CD4-positive, alpha-beta memory T cell (primary cell): ENCODE measurements around the gene DIPK1B. TPM values are rescaled to one million over a fixed set of nuclear protein-coding genes. Genes with fewer than 3 reads are reported as not detected.
"Not testable (repeated sequence)": the region's sequence is repeated elsewhere in the genome, so short reads cannot be mapped to it uniquely, and the experiment has no call there.

ENCODE experiments used
- CTCF ChIA-PET: fragments of 350-600 bp; sonication (Branson Sonifier 250); formaldehyde crosslinking; loops from one replicate; lab custom pipeline; 2021; ENCODE audit warnings: inconsistent platforms; ENCODE audit not compliant: partially characterized antibody; lab: Charles Lee
- POLR2A ChIA-PET: fragments of 350-600 bp; sonication (Branson Sonifier 250); formaldehyde crosslinking; loops from one replicate; lab custom pipeline; 2021; ENCODE audit not compliant: partially characterized antibody; lab: Charles Lee
- DNase-seq, 5 donors: peaks; one replicate each; pipeline versions ENCODE4 v3.0.0 to v3.0.0-alpha.2; 2020 to 2022; ENCODE audit warnings: mixed read lengths in 1 of 5
- H3K27ac ChIP-seq: one replicate; pipeline ENCODE4 v1.7.0; 2013; ENCODE audit warnings: low read depth, low read length
- H3K27me3 ChIP-seq: 2 replicates; pipeline ENCODE4 v1.7.0; 2013; ENCODE audit warnings: mild to moderate bottlenecking, low read length, moderate library complexity; ENCODE audit not compliant: insufficient read depth
- H3K36me3 ChIP-seq: 2 replicates; pipeline ENCODE4 v1.7.0; 2013; ENCODE audit warnings: mild to moderate bottlenecking, low read length, moderate library complexity; ENCODE audit not compliant: insufficient read depth
- H3K4me1 ChIP-seq: 2 replicates; pipeline ENCODE4 v1.7.0; 2013; ENCODE audit warnings: mild to moderate bottlenecking, low read length, moderate library complexity; ENCODE audit not compliant: insufficient read depth
- H3K4me3 ChIP-seq, 2 donors: one replicate each; pipeline ENCODE4 v1.7.0; 2013; ENCODE audit warnings: low read length in 2 of 2, mild to moderate bottlenecking in 1 of 2
- H3K9me3 ChIP-seq, 2 donors: one replicate each; pipeline ENCODE4 v1.7.0; 2013; ENCODE audit warnings: low read length in 2 of 2, control low read depth in 1 of 2; ENCODE audit not compliant: control insufficient read depth in 1 of 2
- H3K27ac Mint-ChIP-seq, 7 donors: one replicate each; pipeline ENCODE4 v1.8.0; 2020 to 2021; ENCODE audit warnings: mixed read lengths in 7 of 7, mild to moderate bottlenecking in 6 of 7, inconsistent platforms in 3 of 7, moderate library complexity in 3 of 7
- H3K27me3 Mint-ChIP-seq, 2 donors: one replicate each; pipeline ENCODE4 v1.8.0; 2020 to 2021; ENCODE audit warnings: mixed read lengths in 2 of 2
- H3K36me3 Mint-ChIP-seq, 2 donors: one replicate each; pipeline ENCODE4 v1.8.0; 2020 to 2021; ENCODE audit warnings: mixed read lengths in 2 of 2, inconsistent platforms in 1 of 2, mild to moderate bottlenecking in 1 of 2
- H3K4me1 Mint-ChIP-seq, 4 donors: one replicate each; pipeline ENCODE4 v1.8.0; 2020 to 2021; ENCODE audit warnings: mixed read lengths in 4 of 4, mild to moderate bottlenecking in 1 of 4
- H3K4me3 Mint-ChIP-seq, 8 donors: one replicate each; pipeline ENCODE4 v1.8.0; 2020 to 2021; ENCODE audit warnings: mixed read lengths in 8 of 8, mild to moderate bottlenecking in 7 of 8, moderate library complexity in 6 of 8, inconsistent platforms in 3 of 8
- H3K9me3 Mint-ChIP-seq, 8 donors: one replicate each; pipeline ENCODE4 v1.8.0; 2020 to 2021; ENCODE audit warnings: mixed read lengths in 8 of 8, mild to moderate bottlenecking in 5 of 8, inconsistent platforms in 3 of 8, moderate library complexity in 1 of 8
- intact Hi-C: fragments of 100-400 bp; cut with micrococcal nuclease; formaldehyde crosslinking; loops from one replicate; pipeline ENCODE4 v1.15.1; 2023
- polyA plus RNA-seq, 2 donors: library from polyadenylated mRNA; unstranded; fragments of 300-500 nt; fragmentation: Illumina TruSeq; gene quantifications; one replicate each; pipeline ENCODE4 v1.2.3, GENCODE V29; 2021
- total RNA-seq, 2 experiments: library from RNA; stranded (reverse); gene quantifications; one replicate each; pipeline ENCODE4 v1.2.3, GENCODE V29; 2021

Gene DIPK1B
- total and polyA plus RNA-seq, 4 experiments from 2014 or later, result not detected

DNA sequence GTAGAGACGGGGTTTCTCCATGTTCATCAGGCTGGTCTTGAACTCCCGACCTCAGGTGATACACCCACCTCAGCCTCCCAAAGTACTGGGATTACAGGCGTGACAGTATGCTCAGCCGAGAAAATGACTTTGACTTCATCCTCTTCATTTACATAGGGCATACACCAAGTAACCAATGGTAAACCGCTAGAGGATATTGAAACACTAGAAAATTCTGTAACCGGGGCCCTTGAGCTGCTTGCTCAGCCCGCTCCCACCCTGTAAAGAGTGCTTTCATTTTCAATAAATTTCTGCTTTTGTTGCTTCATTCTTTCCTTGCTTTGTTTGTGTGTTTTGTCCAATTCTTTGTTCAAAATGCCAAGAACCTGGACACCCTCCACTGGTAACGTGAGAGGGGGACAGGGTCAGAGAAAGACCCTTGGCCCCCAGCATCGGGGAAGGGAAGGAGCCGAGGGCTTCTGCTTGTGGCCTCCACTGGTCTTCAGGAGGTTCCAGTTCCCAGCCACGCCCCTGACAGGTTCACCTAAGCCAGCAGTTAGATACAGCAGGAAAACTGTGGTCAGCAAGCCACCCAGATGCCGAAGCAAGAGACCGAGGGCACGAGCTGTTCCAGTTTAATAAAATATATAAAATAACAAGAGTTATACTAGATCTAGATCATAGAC lies 53.5 kb downstream of the DIPK1B start:
- peak overlapping the region in 6 of 7 donors; percentile 35 to 89 (median 73) for H3K27ac Mint-ChIP-seq
- H3K36me3 Mint-ChIP-seq, H3K4me1 ChIP-seq, intact Hi-C loops, H3K27me3 ChIP-seq, H3K9me3 Mint-ChIP-seq, H3K4me3 ChIP-seq, DNase-seq, POLR2A ChIA-PET, H3K36me3 ChIP-seq, H3K9me3 ChIP-seq: not testable (repeated sequence)
- peak overlapping the region; percentile 15 for H3K27ac ChIP-seq
- H3K4me3 Mint-ChIP-seq, result peak overlapping the region in 2 of 8 donors; percentile 33 to 57
- peaks cover 7 to 18% (median 11%) of the 10 kb centered on the region in 4 donors for H3K4me1 Mint-ChIP-seq
- CTCF ChIA-PET, result interaction anchor here (1.3 to 1.9 kb wide), 3 partner anchors 11 to 263 kb away, joined by 3 to 4 read pairs (median 4); no protein-coding TSS in a partner anchor
- H3K27me3 Mint-ChIP-seq, result peaks cover 7 to 17% of the 10 kb centered on the region in 2 donors

DNA sequence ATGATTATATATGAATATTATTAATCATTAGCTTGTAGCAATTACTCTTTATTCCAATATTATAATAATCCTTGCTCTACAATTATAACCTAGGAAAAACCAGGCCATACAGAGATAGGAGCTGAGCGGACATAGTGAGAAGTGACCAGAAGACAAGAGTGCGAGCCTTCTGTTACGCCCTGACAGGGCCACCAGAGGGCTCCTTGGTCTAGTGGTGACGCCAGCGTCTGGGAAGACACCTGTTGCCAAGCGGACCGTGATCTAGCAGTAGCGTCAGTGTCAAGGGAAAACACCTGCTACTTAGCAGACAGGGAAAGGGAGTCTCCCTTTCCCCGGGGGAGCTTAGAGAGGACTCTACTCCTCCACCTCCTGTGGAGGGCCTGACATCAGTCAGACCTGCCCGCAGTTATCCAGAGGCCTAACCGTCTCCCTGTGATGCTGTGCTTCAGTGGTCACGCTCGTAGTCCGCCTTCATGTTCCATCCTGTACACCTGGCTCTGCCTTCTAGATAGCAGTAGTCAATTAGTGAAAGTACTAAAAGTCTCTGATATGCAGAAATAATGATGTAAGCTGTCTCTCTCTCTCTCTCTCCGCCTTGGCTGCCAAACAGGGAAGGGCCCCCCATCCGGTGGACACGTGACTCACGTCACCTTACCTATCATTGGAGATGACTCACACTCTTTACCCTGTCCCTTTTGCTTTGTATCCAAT lies 54.2 kb downstream of the DIPK1B start:
- H3K27me3 ChIP-seq, H3K9me3 Mint-ChIP-seq, H3K4me1 ChIP-seq, H3K27ac ChIP-seq, H3K9me3 ChIP-seq, H3K36me3 Mint-ChIP-seq, H3K36me3 ChIP-seq, intact Hi-C loops, H3K4me3 ChIP-seq: not testable (repeated sequence)
- ChIA-PET CTCF (interaction anchor here (1.0 to 1.9 kb wide), 4 partner anchors 11 to 269 kb away, joined by 3 to 4 read pairs (median 4); no protein-coding TSS in a partner anchor), POLR2A (interaction anchor here (1.4 kb wide), 1 partner anchor 320 kb away, joined by 3 read pairs; the partner anchor contains the start of gene MAN1B1)
- Mint-ChIP-seq H3K4me1 (peaks cover 7 to 18% (median 11%) of the 10 kb centered on the region in 4 donors), H3K27me3 (peaks cover 7 to 17% of the 10 kb centered on the region in 2 donors), H3K4me3 (peak overlapping the region in 7 of 8 donors; percentile 3 to 71 (median 56)), H3K27ac (peak overlapping the region; percentile 42 to 91 (median 81))
- peak; percentile 19 to 85 (median 33) for DNase-seq

DNA sequence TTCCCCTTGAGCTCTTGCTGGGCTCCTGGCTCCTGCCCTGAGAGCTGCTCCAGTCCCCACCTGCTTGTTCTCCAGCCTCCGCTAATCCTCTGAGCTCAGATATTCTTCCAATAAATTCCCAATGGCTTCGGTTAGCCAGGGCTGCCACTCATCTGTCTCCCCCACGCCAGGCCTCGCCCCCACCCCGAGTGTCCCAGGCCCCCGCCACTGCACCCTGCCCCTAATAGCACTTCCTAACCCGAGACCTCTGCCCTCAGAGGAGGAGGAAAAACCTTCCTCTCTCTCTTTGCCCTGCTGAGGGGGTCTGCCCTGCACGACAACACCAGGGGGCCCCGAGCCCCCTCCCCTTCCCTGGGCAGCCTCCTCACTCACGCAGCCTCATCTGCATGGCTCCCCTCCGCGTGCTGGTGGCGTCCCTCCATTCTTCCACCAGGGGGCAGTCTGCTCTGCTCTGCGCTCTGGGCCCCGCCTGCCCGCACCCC lies 57.4 kb downstream of the DIPK1B start:
- intact Hi-C loops, result no loop called here
- ChIA-PET CTCF (interaction anchor here (0.6 to 1.8 kb wide), 3 partner anchors 18 to 265 kb away, joined by 3 to 6 read pairs (median 3); no protein-coding TSS in a partner anchor), POLR2A (no interaction called here)
- Mint-ChIP-seq H3K4me3 (peak overlapping the region in 1 of 8 donors; percentile 54), H3K9me3 (peaks cover 0 to 10% (median 5%) of the 10 kb centered on the region in 8 donors), H3K36me3 (peaks cover 0 to 1% of the 10 kb centered on the region in 2 donors), H3K27ac (no peak overlapping the region), H3K4me1 (peaks cover 7 to 18% (median 11%) of the 10 kb centered on the region in 4 donors), H3K27me3 (peaks cover 6 to 24% of the 10 kb centered on the region in 2 donors)
- Histone ChIP-seq H3K27me3 (no peaks in the 10 kb centered on the region), H3K4me3 (no peak overlapping the region), H3K4me1 (peaks cover 5% of the 10 kb centered on the region), H3K27ac (no peak overlapping the region), H3K9me3 (peaks cover 0 to 4% of the 10 kb centered on the region in 2 donors), H3K36me3 (no peaks in the 10 kb centered on the region)
- DNase-seq, result peak in 4 of 5 donors; percentile 24 to 41 (median 36)

DNA sequence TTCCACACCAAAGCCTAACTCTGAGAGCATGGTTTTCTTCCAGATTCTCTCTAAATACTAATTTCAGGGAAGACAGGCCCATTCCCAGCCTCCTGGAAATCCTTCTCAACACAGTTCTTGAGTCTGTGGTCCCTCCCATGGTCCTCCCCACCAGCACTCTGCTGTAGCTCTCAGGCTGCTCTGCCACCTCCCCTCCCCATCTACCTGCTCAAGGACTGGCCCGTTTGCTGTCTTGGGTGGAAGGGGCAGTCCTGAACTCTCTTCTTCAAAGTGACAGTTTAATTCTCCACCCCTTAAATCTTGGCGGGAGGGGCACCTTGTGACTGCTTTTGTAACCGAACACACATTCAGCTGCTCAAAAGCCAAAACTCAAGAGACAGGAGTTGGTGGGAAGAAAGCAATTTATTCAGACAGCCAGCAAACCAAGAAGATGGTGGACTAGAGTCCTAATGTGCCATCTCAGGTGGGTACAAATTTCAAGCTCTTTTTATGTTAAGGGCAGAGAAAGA lies 59.6 kb downstream of the DIPK1B start:
- Mint-ChIP-seq H3K36me3 (no peaks in the 10 kb centered on the region), H3K4me3 (no peak overlapping the region), H3K27ac (peak overlapping the region in 1 of 7 donors; percentile 31), H3K9me3 (peaks cover 0 to 10% (median 5%) of the 10 kb centered on the region in 8 donors), H3K4me1 (peaks cover 3 to 6% (median 3%) of the 10 kb centered on the region in 4 donors), H3K27me3 (peaks cover 8 to 18% of the 10 kb centered on the region in 2 donors)
- H3K4me3 ChIP-seq, result no peak overlapping the region
- intact Hi-C loops, result no loop called here
- DNase-seq, result no peak
- H3K4me1 ChIP-seq, result no peaks in the 10 kb centered on the region
- H3K9me3 ChIP-seq, result peaks cover 0 to 4% of the 10 kb centered on the region in 2 donors
- no peaks in the 10 kb centered on the region for H3K27me3 ChIP-seq
- H3K27ac ChIP-seq, result no peak overlapping the region
- ChIA-PET POLR2A (no interaction called here), CTCF (interaction anchor here (1.2 to 1.6 kb wide), 2 partner anchors 10 to 17 kb away, joined by 3 to 4 read pairs; no protein-coding TSS in a partner anchor)
- H3K36me3 ChIP-seq, result no peaks in the 10 kb centered on the region

DNA sequence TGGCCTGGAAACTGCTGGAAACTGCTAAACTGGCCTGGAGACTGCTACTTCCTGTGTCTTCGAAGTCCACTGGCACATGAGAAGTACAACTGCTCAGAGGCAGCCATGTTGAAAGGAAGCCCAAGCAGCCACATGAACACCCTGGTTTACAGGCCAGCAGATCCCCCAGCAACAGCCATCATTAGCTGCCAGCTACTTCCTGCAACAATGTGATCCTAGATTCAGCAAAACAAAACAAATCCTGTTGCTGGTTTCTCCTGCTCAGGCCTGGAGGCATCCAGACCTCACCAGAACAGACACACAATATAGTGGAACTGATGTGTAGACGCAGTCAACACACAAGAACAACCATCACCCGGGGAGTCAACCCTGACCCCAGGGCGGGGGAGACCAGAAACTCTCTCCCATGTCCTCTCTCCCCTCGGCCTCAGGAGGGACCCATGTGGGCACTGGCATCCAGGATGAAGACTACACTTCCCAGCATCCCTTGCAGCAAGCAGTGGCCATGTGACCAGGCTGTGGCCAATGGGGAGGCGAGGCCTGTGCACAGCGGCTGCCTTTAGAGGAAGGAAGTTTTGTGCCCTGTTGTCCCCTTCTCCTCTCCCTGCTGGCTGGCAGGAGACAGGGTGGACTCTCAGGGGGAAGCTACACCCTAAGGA lies 61.1 kb downstream of the DIPK1B start:
- ChIA-PET POLR2A (no interaction called here), CTCF (interaction anchor here (1.3 to 1.6 kb wide), 2 partner anchors 15 to 262 kb away, joined by 3 to 6 read pairs; no protein-coding TSS in a partner anchor)
- no peak overlapping the region for H3K27ac ChIP-seq
- H3K4me3 ChIP-seq, result no peak overlapping the region
- Mint-ChIP-seq H3K36me3 (no peaks in the 10 kb centered on the region), H3K27ac (no peak overlapping the region), H3K27me3 (peaks cover 10 to 11% of the 10 kb centered on the region in 2 donors), H3K9me3 (peaks cover 0 to 10% (median 5%) of the 10 kb centered on the region in 8 donors), H3K4me3 (peak overlapping the region in 1 of 8 donors; percentile 24), H3K4me1 (peaks cover 0 to 4% (median under 1%) of the 10 kb centered on the region in 4 donors)
- intact Hi-C loops, result no loop called here
- H3K36me3 ChIP-seq, result no peaks in the 10 kb centered on the region
- no peaks in the 10 kb centered on the region for H3K4me1 ChIP-seq
- no peak for DNase-seq
- H3K9me3 ChIP-seq, result peaks cover 0 to 4% of the 10 kb centered on the region in 2 donors
- H3K27me3 ChIP-seq, result no peaks in the 10 kb centered on the region
